ENCODE results near the gene TREH.

TREH gene

DNA sequence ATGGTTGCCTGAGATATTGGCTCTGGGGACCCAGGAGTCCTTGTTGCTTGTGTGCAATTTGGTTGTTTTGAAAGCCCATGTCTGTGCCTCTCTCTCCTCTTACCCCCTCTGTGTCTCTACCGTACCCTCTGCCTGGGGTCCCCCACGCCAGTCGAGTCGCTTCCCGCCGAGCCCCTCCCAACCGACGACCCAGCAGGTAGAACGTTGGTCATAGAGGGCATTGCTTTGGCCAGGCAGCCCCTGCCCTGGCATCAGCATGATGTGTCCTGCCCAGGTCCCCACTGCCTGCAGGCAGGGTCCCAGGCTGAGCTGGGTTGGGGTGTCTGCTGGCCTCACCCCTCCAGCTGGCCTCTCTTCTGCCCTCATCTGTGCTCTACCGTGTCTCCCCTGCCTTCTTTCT, 35.0 kb downstream of the TREH start:
- no peak for DNase-seq

DNA sequence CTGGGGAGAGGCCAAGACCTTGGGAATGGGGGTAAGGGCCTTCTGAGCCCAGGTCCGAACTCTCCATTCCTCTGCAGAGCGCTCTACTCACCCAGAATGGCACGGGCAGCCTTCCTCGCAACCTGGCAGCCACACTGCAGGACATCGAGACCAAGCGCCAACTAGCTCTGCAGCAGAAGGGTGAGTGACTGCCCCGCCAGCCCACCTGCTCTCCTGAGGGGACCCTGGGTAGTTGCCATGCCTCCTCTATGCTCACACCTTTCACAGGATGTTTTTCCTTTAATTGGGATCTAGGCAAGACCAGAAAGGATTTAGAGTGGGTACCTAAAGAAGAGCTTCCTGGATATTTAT, 35.5 kb downstream of the TREH start:
- DNase-seq: no peak

DNA sequence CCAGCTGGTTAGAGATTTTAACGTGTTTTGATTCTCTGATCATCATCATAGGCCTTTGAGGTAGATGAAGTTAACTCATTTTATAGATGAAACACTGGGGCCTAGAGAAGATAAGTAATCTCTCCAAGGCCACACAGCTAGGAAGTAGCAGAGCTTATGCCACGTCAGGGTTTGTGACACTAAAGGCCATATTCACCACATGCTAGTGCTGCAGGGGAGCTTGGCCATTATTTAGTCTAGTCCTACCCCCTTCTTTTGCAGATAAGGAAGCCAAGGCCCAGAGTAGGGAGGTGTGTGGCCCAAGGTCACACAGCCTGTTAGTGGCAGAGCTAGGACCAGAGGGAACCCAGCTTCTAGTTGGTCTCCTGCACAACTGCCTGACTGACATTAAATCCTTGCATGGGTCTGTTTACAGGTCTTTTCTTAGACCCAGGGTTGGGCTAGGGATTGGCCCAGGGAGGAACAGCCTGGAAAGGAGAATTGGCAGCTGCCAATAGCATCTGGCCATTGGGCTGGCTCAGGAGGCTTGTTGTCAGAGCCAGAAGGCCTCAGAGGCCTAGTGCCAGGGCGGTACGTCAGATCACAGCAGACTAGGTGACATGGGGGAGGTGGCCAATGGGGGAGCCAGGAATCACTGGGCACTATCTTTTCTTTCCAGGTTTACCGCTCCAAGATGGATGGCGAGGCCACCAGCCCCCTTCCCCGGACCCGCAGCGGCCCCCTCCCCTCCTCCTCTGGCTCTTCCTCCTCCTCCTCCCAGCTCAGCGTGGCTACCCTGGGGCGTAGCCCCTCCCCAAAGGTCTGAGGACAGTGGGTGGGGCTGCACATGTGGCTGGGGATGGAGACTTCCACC, 36.1 kb downstream of the TREH start:
- DNase-seq: no peak

DNA sequence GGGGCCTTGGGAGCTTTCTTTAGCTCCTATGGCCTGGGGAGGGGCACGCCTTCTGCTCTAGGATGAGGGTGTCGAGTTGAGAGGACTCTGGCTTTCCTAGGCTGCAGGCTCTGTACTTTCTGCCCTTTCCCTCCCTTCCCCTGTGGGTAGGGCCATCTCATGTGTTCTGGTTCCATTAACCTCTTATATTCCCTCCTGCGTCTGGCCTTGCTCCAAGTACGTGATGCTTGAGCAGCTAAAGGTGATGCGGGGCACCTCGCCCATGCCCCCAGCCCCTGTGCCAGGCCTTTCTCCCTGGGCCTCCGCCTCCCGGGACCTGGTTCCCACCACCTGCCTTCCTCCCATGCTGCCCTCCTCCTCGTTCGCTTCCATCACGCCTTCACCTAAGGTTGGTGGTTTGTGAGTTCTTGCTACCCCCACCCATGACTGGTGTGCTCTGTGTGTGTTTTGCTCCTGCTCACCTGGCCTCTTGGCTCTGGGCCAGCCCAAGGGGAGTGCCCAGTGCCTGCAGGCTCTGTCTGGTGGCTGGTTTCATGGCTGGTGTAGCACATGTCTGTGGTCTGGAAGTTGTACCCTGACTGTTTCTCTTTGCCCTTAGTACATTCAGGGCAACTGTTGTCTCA, 37.9 kb downstream of the TREH start:
- DNase-seq: no peak

DNA sequence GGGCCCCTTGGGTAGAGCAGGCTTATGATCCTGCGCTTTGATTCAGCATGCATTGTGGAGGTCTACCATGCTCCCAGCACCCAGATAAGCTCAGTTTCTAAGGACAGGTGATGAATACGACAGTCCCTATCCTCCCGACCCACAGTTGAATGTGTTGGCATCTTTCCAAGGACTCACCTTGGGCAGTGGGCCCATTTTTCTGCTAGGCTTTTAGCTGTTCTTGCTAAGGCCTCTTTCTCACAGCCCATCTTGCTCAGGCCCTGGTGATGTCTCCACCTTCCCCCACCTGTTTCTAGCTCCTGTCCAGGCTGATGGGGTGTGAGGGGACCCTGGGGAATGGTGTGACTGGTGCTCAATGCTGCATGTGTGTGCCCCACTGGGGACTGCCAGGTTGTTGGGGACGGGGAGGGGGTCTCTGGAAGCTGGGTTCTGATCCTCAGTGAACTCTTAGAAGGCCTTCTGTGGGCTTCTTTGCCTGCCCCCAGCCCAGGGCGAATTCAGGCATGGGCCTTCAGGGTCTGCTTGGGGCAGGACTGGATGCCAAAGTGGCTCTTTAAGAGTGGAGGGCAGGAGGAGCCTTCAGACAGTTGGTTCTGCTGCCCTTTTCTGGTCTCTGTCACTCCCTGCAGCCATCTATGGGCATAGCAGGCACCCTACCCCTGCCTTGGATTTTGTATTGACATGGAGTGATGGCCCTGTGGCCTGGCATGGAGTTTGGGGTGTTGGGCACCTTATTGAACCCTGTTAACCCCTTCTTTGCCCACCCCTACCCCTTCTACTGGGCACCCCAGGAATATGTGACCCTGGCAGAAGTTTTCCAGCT, 38.9 kb downstream of the TREH start:
- no peak for DNase-seq

DNA sequence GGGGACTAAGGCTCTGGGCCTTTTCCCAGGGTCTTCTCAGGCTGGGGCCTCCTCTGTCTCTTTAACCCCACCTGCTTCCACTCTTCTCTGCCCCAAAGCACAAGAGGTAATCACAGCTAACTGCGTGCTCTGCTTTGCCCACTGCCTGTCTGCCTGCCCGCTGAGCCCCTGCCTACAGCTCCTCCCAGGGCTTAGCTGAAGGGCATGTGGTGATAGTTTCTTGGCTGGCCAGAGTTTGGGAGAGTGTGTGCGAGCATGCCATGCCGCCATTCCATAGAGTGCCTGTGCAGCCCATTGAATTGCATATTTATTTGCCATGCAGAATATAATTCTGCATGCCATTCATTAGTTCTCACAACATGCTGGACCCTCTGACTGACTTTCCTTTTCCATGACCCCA, 39.6 kb downstream of the TREH start:
- no peak for DNase-seq

DNA sequence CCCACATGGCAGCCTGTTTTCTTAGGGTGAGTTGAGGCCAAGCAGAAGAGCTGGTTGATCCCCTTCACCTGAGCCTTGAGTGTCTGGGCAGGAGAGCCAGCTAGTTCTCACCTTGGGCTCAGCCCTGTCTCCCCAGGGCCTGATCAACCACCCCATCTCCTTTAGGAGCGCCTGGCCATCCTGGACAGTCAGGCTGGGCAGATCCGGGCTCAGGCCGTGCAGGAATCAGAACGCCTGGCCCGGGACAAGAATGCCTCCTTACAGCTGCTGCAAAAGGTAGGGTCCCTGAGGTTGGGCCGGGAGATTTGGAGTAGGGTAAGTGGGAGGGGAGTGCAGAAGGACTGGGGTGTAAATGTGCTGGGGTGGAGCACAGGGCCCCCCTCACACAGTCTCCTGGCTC, 40.7 kb downstream of the TREH start:
- no peak for DNase-seq

DNA sequence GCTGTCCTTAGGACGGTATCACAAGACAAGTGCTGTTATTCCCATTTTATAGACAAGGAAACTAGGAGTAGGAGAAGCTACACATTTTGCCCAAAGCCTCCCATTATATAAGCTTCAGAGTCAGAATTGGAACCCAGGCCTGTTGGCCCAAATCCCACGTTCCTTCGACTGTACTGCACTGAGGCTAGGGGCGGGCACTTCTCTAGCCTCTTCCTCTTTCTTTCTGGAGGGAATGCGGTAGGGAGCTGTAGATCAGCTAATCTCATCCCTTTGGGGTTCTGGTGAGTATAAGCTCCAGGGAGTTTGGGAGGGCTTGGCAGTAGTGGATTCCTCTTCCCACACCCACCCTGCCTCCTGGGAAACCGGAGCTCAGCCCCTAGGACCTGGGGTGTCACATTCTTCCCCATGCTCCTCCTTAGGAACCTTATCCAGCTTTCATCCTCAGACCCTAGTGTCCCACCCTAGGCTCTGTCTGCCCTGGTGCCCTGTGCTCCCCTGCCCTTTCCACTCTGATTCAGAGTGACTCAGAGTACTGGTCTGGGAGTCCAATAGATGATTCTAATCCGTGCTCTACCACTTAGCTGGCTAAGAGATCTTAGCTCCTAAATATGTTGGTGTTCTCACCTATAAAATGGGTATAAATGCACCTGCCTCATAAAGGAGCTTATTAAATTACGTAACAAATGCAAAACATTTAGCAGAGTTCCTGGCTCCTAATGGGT, 42.7 kb downstream of the TREH start:
- DNase-seq: no peak

DNA sequence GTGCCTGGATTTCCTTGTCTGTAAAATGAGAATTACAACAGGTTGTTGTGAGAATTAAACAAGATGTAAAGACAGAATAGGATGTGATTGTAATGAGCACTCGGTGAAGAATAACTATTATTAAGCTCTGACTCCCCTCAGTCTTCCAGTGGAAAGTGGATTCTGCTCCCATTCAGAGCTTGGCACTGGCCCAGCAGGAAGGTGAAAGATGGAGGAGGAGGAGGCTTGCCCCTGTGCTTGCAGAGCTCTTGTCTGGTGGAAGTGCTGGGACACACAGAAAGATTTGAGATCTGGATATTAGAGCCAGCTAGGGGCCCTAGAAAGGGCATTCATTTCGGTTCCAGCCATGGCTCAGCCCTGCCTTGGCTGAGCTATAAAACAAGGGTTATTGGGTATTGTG, 43.8 kb downstream of the TREH start:
- no peak for DNase-seq

DNA sequence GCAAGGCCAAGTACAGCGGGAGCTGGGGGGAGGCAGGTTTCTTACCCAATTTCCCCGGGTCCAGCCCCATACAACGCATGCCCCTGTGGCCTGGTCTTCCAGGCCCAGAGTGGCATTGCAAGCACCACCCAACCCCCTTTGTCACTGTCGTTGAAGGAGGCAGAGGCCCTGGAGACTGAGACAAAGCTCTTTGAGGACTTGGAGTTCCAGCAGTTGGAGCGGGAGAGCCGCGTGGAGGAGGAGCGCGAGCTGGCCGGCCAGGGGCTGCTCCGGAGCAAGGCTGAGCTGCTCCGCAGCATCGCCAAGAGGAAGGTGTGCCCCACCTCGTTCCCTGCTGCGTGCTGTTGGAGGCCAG, 44.2 kb downstream of the TREH start:
- no peak for DNase-seq

DNA sequence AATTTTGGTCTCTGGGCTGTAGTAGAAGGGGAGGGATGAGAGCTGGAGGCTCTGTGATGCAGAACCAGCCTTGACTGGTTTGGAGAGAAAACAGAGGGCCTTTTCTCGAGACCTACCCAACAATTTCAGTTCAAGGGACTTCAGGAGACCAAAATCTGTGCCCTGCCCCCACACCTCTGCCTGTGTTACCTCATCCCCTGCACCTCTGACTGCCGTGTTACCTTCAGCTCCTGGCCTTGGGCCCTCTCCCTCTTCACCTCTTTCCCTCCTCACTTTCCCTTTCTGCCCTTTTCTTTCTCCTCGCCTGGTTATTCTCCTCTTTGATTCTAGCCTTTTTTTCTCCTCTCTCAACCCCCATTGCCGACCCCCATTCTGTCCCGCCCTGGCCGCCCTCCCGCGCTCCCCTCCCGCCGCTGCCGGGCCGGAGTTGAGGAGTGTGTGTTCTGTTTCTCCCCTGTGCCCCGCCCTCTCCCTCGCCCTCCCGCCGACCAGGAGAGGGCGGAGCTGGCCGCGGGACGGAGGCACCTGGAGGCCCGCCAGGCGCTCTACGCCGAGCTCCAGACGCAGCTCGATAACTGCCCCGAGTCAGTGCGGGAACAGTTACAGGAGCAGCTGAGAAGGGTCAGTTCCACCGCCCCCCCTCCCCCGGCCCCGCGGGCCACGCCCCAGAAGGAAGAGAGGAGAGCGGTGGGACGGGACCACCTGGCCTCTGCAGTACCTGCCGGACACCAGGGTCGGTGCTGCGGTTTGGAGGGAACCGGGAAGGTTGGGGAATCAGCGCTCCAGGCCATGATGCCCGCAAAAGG, 44.8 kb downstream of the TREH start:
- DNase-seq: no peak

DNA sequence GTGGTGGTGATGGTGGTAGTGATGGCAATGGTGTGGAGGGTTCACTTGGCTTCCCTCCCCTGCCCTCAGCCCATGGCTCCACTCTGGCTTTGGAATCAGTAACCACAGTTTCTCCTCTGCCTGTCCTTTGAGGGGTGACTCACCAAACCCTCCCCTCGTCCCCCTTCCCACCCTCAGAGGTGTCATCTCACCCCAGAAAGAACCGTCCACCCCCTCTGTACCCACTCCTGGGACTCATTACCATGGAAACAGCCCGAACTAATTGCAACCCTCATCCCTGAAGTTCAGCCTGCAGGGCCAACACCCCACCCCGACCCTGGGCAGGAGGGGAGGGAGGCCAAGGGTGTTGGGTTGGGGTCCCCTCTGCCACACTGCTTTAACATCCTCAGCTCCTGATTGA, 45.5 kb downstream of the TREH start:
- DNase-seq: no peak

DNA sequence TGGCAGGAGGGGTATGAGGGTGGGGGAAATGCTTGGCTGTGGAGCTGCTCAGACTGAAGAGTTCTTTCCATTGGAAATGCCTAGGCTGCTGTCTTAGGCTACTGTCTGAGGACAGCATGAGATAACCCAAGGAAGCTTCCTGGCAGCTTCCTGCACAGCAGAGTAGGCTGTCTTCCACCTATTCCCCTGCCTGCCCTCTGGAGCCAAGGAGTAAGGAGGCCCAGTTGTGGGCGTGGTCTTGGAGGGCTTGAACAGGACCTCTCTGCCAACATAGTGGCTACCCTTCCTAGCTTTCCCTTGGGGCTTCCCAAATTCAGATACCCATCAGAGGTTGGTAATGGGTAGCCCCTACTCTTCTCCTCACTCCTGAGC, 46.1 kb downstream of the TREH start:
- no peak for DNase-seq

DNA sequence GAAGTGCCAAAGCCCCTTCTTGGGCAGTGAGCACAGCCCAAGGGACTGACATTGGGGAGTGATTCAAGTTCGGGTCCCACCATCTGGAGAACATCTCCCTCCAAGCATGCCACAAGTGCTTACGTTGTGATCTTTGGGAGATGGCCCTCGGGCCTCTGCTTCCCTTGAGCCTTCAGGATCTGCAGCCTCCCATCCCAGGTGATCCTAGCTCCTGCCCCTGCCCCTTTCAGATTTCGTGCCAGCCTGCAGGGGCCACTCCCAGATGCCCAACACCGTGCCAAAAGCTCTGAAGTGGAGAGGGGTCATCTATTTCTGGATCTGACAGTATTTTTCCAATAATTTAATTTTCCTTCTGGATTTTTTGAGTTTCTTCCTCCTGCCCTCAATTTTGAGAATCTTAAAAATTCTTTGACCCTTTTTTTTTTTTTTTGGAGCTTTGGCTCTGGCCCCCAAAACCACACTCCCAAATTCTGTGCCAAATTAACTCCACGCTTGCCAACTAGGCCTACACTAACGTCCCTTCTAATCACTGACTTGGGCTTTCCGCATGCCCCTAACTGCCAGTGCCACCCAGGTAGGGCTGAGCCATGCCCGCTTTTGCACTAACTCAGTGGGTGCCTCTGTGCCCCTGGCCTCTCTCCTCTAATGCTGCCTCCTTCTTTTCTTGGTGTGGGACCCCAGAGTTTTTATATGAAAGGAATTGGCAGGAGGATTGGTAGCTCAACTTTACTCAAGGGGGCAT, 46.7 kb downstream of the TREH start:
- DNase-seq: no peak

DNA sequence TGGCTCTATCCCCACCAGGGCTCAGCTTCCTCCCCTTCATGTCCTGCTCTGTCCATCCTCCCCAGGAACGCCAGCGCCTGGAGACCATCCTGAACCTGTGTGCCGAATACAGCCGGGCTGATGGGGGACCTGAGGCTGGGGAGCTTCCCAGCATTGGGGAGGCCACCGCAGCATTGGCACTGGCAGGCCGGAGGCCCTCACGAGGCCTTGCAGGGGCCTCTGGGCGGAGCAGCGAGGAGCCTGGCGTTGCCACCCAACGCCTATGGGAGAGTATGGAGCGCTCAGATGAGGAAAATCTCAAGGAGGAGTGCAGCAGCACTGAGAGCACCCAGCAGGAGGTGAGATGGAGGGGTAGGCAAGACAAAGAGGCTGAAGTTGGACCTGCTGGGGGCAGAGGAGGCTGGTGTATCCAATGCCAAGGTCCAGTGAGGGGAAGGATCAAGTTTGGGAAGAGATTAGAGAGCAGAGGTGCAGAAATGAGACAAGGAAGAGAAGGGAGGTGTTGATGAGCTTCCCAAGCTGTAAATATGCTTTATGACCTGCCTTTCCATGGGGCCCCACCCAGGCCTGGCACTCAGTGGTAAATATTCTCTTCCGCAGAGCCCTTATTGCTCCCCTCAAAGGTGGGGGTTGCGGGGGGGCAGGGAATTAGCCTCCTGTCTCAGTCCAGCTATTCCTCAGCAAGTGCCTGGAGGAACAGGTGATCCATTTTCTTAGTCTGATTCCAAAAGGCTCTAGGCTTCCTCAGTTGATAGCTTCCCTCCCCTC, 48.1 kb downstream of the TREH start:
- no peak for DNase-seq

DNA sequence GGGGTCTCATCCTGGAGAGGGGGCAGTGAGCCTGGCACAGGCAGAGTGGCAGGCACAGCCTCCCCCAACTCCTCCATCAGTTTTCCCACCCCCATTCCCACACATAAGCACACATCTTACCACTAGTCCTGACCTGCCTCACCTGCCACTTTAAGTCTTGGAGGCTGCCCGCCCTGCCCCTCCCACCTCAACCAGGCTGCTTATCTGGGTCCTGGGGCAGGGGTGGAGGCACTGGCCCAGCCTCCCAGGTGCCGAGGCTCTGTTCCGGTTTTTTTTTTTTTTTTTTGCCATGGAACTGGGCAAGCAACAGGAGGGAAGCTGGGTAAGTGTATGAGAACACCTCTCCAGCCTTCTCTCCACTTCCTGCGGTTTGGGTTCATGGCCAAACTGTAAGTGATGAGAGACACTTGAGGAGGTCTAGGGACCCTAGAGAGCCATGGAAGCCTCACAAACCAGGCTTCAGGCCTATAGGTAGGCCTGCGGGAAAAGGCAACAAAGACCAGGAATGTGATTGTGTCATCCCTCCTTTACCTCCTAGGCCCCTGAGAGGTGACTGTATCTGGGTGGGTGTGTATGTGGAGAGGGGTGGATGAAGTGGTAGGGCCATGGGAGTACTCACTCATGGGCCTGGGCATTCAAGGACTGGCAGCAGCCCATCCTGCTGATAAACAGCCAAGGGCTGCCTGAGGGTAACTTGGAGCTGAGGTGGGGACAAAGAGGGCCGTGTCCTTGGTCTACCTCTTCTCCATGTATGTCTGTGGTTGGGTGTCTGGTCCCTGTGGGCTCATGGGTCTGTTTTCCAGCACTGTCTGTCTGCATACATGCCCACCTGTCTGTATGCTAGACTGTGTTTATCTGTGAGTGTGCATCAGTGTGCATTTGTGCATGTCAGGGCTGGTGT, 49.4 kb downstream of the TREH start:
- no peak for DNase-seq

DNA sequence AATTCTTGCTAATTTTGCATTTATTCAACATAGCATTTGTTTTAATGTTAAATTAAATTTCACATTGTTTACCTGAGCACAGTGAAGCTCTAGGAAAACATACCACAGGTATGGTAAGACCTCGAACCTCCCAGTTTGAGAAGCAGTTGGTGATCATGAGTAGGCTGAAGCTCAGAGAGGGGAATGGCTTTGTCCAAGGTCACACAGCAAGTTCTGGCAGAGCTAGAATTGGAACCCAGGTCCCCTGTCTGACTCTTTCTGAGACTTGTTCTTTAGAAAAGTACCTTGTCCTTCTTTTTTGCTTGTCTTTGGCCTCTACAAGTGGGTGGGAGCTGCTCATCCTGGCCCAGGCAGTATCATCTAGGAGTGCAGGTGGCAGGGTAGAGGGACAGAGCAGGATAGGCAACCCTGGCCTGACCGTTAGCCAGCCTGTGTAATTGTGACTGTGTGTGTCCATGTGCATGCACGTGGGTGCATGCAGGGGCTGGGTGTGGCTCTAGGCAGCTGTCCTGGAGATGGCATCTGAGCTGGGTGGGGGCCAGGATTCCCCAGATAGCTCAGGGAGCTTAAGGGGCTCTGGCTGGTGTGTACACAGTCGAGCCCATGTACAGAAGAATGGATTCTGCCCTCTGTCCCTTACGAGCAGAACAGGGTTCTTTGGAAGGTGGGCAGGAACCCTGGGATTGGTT, 50.4 kb downstream of the TREH start:
- DNase-seq: no peak

DNA sequence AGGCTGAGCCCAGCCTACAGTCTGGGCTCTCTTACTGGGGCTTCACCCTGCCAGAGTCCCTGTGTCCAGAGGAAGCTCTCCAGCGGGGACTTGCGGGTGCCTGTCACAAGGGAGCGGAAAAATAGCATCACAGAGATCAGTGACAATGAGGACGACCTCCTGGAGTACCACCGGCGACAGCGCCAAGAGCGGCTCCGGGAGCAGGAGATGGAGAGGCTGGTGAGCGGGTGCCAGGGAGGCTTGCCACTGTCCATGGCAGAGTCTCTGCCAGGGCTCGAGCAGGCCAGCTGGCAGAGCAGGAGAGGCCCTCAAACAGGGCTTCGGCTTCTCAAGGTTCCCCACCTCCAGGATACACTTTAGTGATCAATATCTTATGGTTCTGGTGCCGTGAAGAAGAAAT, 51.0 kb downstream of the TREH start:
- no peak for DNase-seq

DNA sequence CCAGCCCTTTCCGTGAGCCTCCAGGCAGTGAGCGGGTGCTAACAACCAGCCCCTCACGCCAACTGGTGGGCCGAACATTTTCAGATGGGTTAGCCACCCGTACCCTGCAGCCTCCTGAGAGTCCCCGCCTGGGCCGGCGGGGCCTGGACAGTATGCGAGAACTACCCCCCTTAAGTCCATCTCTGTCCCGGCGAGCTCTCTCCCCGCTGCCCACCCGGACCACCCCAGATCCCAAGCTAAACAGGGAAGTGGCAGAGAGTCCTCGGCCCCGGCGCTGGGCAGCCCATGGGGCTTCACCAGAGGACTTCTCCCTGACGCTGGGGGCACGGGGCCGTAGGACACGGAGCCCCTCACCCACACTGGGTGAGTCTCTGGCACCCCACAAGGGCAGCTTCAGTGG, 51.4 kb downstream of the TREH start:
- no peak for DNase-seq
